H1 (cell line): Measurements from ENCODE around the gene MIDN. TPM values are rescaled to one million over a fixed set of nuclear protein-coding genes. Genes with fewer than 3 reads are reported as not detected.

Experiments
- BRCA1 ChIP-seq: IDR thresholded peaks from 2 replicates; pipeline ENCODE4 v1.6.1; 2012; ENCODE audit warnings: low read depth, low read length, improper control_type of control experiment
- CEBPB ChIP-seq: IDR thresholded peaks from 2 replicates; pipeline ENCODE4 v1.6.1; 2012; ENCODE audit warnings: low read depth, low read length
- RNF2 ChIP-seq: fragments of 200-900, 300-1000 bp; sonication (generic); IDR thresholded peaks from 2 replicates; pipeline ENCODE4 v1.7.1; 2016; ENCODE audit warnings: borderline replicate concordance, low read depth, mild to moderate bottlenecking, antibody characterized with exemption, low read length; ENCODE audit not compliant: poor library complexity, severe bottlenecking; ENCODE audit errors: missing control alignments
- RXRA ChIP-seq: IDR thresholded peaks from 2 replicates; pipeline ENCODE4 v1.6.1; 2011; ENCODE audit warnings: low read depth, mild to moderate bottlenecking, low read length, moderate library complexity; ENCODE audit not compliant: insufficient read depth
- ZNF274 ChIP-seq: IDR thresholded peaks from 2 replicates; pipeline ENCODE4 v1.7.0; 2012; ENCODE audit warnings: low read length, borderline replicate concordance; ENCODE audit errors: extremely low read depth
- polyA plus RNA-seq, 7 experiments: library from polyadenylated mRNA; depleted of rRNA in 3 of 7; stranded (reverse) in 5 of 7; unstranded in 2 of 7; fragments of >200 nt in 5 of 7; fragments of 200-250 nt in 2 of 7; gene quantifications; 1 replicate in 5 of 7; 2 replicates in 1 of 7; 4 replicates in 1 of 7; pipeline versions ENCODE4 v1.2.1 to v1.2.3, GENCODE V29; 2011 to 2013; ENCODE audit warnings: missing spikeins in 2 of 7, mixed read lengths in 2 of 7
- total RNA-seq: library from RNA; stranded (reverse); fragmentation: NEBNext Ultra II Directional; extraction: Animal tissue kit (Norgen Biotek cat#: 25700); gene quantifications from 2 replicates; pipeline ENCODE4 v1.2.1, GENCODE V29; 2021

The MIDN gene
- total and polyA plus RNA-seq, 2 of the 8 experiments (the other 6 are each of a cell fraction or from before 2014, with no cell fraction given) = 39.8 to 159 TPM

- no peak for TF ChIP-seq ZNF274
- no peak for TF ChIP-seq RNF2
- no peak for TF ChIP-seq CEBPB
- TF ChIP-seq BRCA1 = no peak
- TF ChIP-seq RXRA = no peak
Observed at GRCh38 chr19:1264801-1265614, 16.6 kb downstream of the MIDN start (continued).
